ENCODE data around the gene RGS9.

Gene RGS9

DNA sequence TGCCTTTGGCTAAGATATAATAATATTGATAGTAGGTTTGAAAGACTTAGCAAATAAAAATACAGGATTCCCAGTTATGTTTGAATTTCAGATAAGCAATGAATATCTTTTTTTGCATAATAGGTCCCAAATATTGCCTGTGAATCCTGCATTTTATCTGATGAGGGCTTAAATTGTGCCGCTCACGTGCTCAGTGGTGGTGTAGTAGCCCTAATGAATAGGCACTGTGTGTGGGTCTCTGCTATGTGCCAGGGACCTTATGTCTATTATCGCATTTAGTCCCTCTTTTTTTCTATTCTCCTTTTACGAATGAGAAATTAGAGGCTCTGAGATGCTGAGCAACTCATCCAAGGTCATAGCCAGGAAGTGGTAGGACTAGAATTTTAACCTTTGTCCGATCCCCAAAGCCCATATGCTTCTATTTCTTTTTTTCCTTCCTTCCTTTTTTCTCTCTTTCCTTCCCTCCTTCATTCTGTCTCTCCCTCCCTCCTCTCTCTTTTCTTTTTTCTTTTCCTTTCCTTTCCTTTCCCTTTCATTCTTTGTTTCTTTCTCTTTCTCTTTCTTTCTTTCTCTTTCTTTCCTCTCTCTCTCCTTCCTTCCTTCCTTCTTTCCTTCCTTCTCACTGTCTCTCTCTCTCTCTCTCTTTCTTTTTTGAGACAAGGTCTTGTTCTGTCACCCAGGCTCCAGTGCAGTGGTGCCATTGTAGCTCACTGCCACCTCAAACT is 47.2 kb downstream of the RGS9 start:
- no peak for TF ChIP-seq CTCF (IDR thresholded peaks at IDR 0.05)

- TF ChIP-seq CTCF (IDR thresholded peaks at IDR 0.05) = no peak
Measured at GRCh38 chr17:65185062-65185461, 47.9 kb downstream of the RGS9 start.

DNA sequence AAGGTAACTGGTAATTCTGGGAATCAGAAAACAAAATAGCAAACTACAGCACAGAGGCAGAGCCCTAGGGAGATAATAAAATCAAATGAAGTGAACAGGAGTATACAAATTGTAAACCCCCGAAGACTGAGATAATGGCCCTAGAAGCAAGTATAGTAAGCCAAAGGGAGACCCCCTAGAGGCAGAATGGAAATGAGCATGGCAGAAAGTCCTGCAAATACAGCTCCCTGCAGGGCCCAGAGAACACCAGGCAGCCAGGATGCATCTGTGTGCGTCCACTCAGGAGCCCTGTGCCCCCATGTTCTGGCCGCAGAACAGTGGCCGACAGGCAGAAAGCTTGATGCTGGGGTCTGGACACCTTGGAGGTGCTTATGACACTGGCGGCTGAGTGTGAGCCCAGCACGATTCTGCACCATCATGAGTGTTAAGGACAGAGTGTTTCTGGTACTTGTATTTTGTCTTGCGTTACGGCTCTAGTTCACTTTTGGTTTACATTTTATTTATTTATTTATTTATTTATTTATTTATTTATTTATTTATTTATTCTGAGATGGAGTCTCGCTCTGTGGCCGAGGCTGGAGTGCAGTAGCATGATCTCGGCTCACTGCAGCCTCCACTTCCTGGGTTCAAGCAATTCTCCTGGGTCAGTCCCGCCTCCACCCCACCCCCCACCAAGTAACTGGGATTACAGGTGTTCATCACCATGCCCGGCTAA is 48.7 kb downstream of the RGS9 start:
- no peak for TF ChIP-seq CTCF (IDR thresholded peaks at IDR 0.05)

DNA sequence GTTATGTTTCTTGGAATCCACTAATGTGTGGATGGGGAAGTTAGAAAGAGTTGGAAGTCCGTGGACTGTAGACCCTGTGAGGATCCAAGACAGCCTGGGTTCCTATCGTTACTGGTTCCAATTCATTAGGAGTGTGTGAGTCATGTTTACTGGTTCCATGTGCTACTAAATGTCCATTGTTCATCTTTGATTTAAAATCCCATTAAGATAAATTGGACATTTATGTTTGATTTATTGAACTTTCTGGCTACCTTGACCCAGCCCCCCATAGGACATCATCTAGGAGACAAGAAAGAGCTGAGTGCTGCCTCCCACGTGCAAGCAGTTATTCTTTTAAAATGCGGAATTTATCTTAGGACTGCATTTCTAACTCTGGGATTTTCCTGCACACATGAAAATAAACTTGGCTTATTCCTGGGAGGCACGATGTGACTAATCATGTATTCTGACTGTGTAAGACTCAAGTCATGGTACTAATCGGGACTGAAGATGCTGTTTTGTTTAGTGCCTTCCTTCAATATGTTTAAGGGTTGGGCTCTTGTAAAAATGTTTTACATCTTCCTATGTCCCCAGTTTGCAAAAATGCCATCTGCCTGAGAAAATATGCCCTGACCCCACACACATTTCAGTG is 53.4 kb downstream of the RGS9 start:
- TF ChIP-seq CTCF (IDR thresholded peaks at IDR 0.05) = no peak

- no peak for TF ChIP-seq CTCF (IDR thresholded peaks at IDR 0.05)
Measured at GRCh38 chr17:65191811-65192740, 54.9 kb downstream of the RGS9 start.

DNA sequence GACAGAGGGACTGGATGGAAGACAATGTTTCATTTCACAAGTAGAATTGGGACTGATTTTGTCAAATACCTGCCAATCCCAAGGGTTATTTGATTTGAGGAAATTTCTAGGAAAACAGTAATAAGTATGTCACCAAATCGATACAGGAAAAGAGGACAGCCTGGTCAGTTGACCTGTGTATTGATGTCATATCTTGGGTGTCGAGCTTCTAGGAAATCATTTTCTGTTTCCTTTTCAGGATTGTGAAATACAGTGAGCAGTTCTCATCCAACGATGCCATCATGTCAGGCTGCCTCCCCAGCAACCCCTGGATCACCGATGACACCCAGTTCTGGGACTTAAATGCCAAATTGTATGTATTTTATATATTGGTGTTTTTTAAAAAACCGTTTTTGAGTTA is 56.1 kb downstream of the RGS9 start:
- TF ChIP-seq CTCF (IDR thresholded peaks at IDR 0.05) = no peak

GRCh38 chr17:65193716-65194293 is 56.6 kb downstream of the RGS9 start:
- TF ChIP-seq CTCF (IDR thresholded peaks at IDR 0.05) = no peak
